ENCODE data around the gene TBC1D14.
"Not testable (repeated sequence)": the region's sequence is repeated elsewhere in the genome, so short reads cannot be mapped to it uniquely, and the experiment has no call there.

The TBC1D14 gene

DNA sequence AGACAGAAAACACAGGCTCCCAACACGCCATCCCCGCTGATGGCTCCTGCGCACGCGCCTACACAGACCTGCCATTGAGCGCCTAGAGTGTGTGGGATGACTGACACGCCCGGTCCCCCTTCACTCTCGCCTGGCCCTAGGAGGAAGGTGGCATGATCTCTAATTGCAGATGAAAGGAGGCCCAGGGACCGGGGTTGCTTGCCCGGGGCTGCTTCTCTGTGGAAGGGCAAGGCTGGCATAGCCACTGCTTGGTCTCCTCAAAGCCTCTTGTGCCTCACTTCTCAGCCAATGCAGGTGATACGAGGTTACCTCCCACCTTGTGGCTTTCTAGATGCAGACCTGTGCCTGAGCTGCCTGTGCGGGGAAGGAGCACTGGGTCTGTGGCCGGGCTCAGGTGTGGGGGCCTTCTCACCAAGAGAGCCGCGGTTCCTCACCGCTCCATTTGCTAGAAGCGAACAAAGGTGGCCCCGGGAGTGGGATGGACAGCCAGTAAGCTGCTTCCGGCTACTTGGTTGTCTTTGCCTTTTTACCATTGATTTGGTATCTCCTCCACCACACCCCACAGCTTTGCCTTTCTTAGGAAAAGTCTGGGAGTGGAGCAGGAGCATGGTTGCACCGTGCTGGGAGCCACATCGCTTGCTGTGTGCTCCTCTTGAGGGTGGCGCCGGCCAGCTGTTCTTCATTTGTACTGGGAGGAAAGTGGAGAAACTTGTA is 47.0 kb downstream of the TBC1D14 start:
- DNase-seq = no peak

GRCh38 chr4:6957148-6957520 is 47.5 kb downstream of the TBC1D14 start:
- no peak for DNase-seq

DNA sequence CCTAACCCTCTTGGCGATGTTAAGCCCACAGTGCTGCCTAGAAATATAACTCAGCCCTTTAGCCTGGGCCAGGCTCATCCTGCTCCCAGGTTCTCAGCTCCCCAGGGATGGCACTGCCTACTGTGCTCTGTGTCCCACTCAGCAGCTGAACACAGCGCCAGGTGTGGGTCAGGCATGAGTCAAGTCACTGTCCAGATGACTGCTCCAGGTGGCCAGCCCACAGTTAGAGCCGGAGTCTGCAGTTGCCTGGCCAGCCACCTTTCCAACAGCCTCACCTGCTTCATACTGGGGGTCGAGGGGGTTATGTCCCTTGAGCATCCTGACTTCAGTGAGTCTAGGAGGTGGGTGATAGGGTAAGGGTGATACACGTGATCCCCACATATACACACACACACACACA is 48.4 kb downstream of the TBC1D14 start:
- no peak for DNase-seq

DNA sequence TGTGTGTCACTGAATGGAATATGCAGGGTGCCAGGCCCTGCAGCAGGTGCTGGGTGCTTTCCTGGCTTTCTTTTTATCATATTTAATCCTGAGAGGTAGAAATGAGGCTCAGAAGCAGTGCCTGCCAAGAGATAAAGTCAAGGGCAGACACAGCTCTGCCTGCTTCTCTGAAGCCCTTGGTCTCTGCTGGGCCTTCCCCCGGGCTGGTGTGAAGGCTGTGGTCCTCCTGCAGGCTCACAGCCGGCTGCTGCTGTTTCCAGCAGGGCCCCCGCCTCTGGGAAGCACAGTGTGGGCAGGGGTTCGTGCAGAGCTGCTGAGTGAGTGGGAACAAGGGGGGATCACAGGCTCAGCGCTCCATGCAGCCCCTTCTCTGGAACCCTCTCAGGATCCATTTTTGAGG is 49.6 kb downstream of the TBC1D14 start:
- DNase-seq = no peak

GRCh38 chr4:6960154-6960553 is 50.5 kb downstream of the TBC1D14 start:
- no peak for DNase-seq

DNA sequence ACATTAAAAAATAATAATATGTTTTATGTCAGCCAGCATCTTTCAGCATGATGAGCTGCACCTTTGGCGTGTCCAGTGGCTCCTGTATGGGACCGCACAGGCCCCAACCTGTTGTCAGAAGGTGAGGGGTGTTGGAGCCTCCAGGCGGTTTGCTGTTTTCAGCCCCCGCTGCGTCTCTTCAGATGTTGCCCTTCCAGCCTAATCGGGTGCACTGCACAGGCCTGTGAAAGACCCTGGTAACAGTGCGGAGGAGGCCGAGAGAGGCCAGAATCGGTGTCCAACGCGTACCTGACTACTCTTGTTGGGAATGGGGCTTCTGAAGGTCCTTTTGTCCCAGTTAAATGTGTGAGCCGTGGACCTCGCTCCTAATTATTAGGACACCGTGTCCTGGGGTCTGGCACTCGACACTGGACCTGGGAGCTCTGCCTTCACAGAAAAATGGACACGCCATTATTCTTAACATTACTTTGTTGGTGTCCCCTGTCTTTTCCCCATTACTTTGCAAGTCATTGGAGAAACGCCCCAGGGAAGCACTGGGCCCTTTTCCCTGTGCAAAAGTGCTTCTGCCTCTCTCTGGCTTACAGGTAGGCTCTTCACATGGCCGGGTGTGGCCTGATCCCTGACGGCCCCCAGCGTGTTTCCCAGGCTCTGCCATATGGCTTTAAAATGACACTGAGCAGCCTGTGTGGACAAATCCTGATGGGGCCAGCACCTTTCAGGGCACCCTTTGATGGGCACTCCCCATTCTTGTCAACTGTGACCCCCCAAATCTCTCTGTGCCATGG is 51.2 kb downstream of the TBC1D14 start:
- DNase-seq = no peak

- DNase-seq = no peak
Observed at GRCh38 chr4:6961496-6962210, 52.0 kb downstream of the TBC1D14 start.

- DNase-seq = no peak
Observed at GRCh38 chr4:6962211-6963041, 52.8 kb downstream of the TBC1D14 start.

- DNase-seq = no peak
Observed at GRCh38 chr4:6963139-6963611, 53.5 kb downstream of the TBC1D14 start.

DNA sequence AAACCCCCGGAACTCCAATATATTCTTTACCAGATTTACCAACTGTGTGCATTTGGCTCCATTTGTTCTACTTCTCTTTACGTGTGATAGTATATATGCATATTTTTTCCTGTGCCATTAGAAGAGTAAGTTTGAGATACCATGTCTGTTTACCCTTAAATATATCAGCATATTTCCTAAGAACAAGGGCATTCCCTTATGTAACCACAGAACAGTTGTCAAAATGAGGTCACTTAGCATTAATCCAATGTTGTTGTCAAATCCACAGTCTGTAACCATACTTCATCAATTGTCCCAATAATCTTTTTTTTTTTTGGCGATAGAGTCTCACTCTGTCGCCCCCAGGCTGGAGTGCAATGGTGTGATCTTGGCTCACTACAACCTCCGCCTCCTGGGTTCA is 55.2 kb downstream of the TBC1D14 start:
- DNase-seq = no peak

DNA sequence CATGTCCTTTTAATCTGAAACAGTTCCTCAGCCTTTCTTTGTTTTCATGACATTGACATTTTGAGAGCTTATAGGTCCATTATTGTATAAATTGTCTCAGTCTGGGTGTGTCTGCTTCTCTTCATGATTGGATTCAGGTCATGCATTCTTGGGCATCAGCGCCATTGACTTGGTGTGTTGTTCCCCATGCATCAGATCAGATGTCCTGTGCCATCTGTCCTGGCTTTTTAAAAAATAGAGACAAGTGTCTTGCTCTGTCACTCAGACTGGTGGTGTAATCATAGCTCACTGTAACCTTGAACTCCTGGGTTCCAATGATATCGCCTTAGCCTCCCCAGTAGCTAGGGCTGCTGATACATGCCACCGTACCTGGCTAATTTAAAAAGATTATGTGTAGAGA is 55.7 kb downstream of the TBC1D14 start:
- no peak for DNase-seq

GRCh38 chr4:6967846-6968340 is 58.3 kb downstream of the TBC1D14 start:
- no peak for DNase-seq

DNA sequence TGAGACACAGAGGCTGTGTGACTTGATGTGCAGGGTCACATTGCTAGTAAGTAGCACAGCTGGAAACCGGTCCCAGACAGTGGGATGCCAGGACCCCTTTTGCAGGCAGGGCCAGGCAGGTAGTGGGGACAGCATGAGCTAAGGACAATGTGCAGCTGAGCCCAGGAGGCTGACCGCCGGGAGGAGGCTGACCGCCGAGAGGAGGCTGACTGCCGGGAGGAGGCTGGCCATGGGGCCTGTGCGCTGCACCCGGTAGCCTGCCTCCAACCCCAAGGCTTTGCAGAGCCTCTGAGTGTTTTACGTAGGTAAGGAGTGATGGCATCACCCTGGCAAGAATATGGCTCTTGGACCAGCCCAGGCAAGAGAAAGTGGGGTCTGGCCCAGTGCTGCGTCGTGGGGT is 58.9 kb downstream of the TBC1D14 start:
- no peak for DNase-seq

DNA sequence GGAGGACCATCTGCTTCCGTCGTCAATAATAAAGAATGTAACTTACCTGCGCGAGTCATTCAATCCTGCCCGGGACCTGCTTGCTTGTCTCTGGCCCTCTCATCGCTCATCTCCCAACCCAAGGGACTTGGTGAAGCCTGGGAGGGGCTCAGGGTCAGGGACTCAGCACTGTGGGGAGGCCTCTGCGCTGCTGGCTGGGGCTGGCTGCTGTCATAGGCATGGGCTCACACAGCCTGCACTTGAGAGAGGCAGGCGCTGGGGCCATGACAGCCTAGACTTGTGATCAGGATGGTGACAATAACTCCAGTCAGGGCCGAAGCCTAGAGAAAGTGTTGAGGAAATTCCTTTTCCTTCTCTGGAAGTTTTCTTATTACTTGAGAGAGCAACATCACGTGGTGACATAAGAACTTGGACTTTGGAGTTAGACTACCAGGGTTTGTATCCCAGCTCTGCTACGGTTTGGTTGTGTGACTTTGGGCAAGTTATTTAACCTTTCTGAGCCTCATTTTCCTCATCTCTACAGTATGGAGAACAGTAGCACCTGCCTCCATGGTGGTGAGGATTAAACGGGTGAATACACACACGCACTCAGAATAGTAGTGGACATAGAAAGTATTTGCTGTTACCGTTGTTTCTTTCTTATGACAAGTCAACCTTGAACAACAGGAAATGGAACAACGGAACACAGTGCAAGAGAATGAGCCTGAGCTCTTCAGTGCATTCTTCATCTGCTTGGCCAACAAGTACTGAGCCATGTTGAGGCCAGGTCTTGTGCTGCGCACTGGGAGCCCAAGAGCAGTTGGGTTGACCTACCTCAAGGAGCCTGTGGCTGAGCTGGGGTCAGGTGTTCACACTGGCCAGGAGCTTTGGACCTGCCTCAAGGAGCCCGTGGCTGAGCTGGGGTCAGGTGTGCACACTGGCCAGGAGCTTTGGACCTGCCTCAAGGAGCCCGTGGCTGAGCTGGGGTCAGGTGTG is 60.5 kb downstream of the TBC1D14 start:
- no peak for DNase-seq

DNA sequence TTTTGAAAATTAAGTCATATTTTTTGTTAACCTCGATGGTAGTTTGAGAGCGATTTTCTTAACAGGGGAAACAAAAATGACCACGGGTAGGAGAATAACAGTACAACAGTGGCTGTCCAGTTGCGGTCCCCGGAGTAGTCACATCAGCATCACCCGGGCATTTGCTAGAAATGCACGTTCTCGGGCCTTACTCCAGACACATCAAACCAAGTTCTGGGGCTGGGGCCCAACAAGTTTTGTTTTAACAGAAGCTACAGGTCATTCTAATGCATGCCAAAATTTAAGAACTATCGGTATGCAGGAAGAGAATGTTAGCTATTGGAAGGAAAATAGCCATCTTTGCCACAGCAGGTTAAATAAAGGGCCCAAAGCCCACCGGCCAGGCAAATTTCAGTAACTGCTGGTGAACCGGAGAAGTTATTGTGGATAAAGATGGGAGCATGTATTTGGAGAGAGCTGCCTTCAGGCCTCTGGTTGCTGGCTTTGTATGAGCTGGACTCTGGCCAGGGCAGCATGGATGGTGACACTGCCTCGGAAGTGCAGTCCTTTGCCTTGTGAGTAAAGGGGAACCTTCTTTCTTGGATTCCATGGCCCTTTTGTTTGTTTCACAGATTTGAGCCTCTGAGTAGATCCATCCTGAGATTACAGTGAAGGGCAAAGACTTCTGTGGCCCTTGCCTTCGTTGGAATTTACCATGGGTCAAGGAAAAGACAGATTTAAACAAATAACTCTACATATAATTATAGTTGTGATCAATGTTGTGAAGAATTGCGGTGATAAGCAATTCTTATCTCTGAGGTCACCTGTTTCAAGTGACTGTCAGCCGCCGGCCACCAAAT is 62.1 kb downstream of the TBC1D14 start:
- no peak for DNase-seq

GRCh38 chr4:6972375-6972650 is 62.7 kb downstream of the TBC1D14 start:
- DNase-seq = no peak

DNA sequence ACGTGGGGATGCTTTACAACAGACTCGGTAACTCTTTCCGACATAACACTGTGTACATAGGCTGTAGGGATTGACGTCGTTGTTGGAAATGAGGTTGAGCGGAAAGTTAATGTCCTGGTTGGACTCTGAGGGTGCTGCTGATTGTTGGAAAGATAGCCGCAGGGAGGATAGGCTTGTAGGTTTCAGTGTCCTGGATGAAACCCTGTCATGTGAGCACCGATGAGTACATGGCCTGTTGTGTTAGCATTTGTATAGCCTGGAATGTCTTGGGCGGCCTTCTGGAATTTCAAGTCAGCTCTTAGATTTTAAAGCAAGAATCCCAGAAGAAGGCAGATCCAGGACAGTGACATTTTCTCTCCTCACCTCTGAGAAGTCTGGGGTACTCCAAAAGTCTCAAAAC is 63.3 kb downstream of the TBC1D14 start:
- no peak for DNase-seq

GRCh38 chr4:6974138-6974848 is 64.7 kb downstream of the TBC1D14 start:
- no peak for DNase-seq

DNA sequence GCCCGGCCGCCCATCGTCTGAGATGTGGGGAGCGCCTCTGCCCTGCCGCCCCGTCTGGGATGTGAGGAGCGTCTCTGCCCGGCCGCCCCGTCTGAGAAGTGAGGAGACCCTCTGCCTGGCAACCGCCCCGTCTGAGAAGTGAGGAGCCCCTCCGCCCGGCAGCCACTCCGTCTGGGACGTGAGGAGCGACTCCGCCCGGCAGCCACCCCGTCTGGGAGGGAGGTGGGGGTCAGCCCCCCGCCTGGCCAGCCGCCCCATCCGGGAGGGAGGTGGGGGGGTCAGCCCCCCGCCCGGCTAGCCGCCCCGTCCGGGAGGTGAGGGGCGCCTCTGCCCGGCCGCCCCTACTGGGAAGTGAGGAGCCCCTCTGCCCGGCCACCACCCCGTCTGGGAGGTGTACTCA is 68.2 kb downstream of the TBC1D14 start:
- not testable (repeated sequence) for DNase-seq

GRCh38 chr4:6983544-6984142 is 74.0 kb downstream of the TBC1D14 start:
- no peak for DNase-seq
